Keratinocyte (primary cell): Measurements from ENCODE around the gene DNPEP.

Experiments
- CTCF ChIP-seq, 3 experiments: IDR thresholded peaks in 1 of 3; conservative IDR thresholded peaks in 1 of 3; optimal IDR thresholded peaks in 1 of 3; 2 replicates in 2 of 3; 3 replicates in 1 of 3; pipeline versions ENCODE3 to v1.5.1; 2011; ENCODE audit warnings: low read length in 3 of 3, mild to moderate bottlenecking in 3 of 3, moderate library complexity in 2 of 3, control low read depth in 1 of 3, inconsistent platforms in 1 of 3; ENCODE audit not compliant: insufficient read depth in 2 of 3; ENCODE audit errors: extremely low read depth in 1 of 3
- EZH2 ChIP-seq: IDR thresholded peaks from one replicate; pipeline ENCODE4 v1.6.1; 2012; ENCODE audit warnings: inconsistent platforms, mild to moderate bottlenecking, low read length, moderate library complexity

DNA sequence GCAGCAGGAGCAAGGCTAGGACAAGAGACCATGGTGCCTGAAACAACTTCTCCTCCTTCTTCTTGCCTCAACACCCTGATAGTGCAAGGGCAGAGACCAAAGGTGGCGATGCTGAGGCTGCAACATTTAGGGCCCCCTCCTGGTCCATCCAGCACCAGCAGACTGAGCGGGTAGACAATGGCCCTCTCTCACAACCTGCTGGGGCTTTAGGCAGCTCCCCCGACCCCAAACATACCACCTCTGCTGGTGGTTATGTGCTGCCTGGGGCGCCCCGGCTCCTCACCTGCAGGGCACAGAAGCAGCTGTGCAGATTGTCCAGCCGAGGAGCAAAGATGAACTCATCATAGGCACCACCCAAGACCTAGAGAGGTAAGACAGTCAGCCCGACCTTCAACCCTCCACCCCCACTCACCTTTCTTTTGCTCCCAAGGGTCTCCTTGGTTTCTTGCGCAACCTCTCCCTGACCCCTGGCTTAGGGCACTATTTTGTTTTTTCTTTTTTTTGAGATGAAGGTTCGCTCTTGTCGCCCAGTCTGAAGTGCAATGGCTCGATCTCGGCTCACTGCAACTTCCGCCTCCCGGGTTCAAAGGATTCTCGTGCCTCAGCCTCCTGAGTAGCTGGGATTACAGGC lies 3.5 kb downstream of the DNPEP start:
- no peak for TF ChIP-seq CTCF (optimal IDR thresholded peaks at IDR 0.05 in 1 of 3, IDR thresholded peaks at IDR 0.05 in 1 of 3, conservative IDR thresholded peaks at IDR 0.05 in 1 of 3; ENCODE audit: extremely low read depth in 1 of 3, insufficient read depth in 2 of 3, low read length in 3 of 3)
- no peak for TF ChIP-seq EZH2
